Aortic smooth muscle cell (primary cell): Measurements from ENCODE around the gene HNRNPUL2. TPM values are rescaled to one million over a fixed set of nuclear protein-coding genes. Genes with fewer than 3 reads are reported as not detected.

Experiments
- total RNA-seq: library from RNA; depleted of rRNA; stranded (reverse); fragments of >200 nt; gene quantifications from 2 replicates; pipeline ENCODE4 v1.2.3, GENCODE V29; 2014

HNRNPUL2 gene
- total RNA-seq = 12.6 and 14.9 TPM in 2 replicates

DNA sequence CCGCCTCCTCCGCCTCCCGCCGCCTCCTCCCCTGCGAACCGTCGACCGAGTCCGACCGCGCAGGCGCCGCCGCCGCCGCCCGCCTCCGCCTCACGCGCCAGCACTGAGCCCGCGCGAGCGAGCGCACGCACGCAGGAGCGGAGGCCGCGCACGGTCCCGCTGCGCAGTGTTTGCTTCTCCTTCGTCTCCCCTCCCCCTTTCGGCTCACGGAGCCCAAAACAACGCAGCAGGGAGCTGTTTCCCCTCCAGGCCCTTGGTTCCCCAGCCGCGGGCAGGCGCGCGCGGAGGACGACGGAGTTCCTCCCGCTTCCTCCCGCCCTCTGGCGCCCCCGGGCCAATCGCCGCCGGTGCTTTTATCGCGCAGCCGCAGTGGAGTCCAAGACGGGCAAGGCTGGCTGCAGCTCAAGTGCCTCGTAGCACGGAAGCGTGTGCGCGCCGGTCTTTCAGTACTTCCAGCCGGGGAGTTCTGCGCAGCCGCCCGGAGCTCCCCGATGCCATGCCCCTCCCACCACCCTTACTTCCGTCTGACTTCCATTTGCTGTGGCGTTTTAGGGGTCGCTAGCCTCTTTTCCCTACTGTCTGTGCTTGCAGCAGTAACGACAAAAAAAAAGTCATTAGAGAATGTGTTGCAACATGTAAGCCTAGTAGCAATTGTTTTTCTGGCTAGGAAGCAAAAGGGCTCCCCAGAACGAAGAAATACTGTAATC is at the start of gene HNRNPUL2:
Gene HNRNPUL2, minus strand, starts transcription at position 293 of the 707 bp plus-strand sequence. CDS start 301 bp downstream, outside the sequence.

GRCh38 chr11:62771144-62772021 is 44.1 kb upstream of the HNRNPUL2 start, which contains the start of gene TAF6L:
TAF6L (plus strand) TSS chr11:62771396; CDS start chr11:62775784, 4,388 bp downstream.

DNA sequence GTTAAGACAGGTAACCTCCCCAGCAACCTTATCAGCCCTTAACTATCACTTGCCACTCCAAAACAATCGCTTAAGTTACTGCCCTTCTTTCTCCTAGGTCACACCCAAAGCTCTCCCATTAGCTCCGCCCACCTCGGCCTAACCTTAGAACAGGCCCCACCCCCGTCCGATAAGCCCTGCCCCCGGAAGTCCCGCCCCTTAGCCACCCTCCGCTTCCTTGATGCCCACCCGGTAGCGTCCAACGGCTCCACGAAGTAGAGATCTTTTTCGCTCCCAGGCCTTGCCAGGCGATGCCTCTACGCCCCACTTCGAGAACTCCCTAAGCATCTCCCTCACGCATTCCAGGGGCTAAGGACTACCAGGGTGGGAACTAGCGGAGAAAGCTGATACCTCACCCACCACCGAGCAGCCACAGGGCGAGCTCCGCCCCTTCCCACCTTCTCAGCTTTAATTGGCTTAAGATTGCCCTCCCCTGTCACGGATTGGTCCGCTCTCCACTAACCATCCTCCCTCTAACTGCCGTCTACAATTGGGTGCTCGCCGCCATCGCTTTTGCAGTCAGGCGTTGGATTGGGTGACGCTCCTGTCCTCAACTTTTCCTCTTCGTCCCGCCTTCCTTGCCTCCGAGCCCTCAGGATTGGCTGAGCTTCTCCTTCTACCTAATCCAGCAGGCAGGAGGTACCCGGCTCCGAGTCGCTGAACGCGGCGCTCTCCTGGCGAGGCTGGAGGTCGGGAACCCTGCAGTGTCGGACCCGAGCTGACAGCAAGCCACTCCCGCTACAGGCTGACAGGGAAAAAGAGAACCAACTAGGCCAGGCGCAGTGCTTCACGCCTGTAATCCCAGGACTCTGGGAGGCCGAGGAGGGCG is 26.7 kb upstream of the HNRNPUL2 start, which contains the start of gene ZBTB3:
Gene ZBTB3, minus strand, starts transcription at position 425 of the 868 bp plus-strand sequence. CDS start 496 bp downstream, outside the sequence.

DNA sequence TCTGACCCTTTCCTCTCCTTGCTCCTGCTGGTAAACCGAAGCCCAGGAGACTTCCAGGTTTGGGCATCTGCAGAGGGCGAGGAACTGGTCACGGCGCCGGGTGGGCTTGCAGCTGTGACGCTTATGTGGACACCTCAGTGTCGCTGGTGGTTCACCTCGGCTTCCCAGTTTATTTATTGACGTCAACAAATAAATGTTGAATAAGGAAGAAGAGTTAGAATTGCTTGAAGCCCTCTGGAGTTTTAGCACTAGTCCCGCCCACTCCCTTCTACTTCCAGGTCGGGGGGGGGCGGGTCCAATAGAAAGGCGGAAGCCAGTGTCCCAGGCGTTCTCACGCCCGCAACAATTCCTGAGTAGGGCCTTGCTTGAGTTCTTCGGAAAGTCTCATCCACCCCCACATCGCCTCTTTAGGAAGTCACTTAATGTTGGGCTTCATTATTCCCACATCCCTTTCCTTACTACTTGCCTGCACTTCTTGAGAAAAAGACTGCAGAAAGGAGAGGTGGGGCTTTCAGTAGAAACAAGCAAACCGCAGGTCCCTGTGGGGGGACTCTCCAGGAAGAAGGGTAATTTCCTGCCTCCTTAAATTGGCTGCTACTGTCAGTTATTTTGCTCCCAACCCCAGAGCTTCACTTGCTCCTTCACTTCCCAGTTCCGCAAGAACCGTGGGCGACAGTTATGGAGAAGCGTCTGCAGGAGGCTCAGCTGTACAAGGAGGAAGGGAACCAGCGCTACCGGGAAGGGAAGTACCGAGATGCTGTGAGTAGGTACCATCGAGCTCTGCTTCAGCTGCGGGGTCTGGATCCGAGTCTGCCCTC is 1.1 kb upstream of the HNRNPUL2 start, which contains the start of gene TTC9C:
Gene TTC9C, plus strand, starts transcription at position 316 of the 818 bp plus-strand sequence. Its CDS starts 363 bp downstream, at position 679.

DNA sequence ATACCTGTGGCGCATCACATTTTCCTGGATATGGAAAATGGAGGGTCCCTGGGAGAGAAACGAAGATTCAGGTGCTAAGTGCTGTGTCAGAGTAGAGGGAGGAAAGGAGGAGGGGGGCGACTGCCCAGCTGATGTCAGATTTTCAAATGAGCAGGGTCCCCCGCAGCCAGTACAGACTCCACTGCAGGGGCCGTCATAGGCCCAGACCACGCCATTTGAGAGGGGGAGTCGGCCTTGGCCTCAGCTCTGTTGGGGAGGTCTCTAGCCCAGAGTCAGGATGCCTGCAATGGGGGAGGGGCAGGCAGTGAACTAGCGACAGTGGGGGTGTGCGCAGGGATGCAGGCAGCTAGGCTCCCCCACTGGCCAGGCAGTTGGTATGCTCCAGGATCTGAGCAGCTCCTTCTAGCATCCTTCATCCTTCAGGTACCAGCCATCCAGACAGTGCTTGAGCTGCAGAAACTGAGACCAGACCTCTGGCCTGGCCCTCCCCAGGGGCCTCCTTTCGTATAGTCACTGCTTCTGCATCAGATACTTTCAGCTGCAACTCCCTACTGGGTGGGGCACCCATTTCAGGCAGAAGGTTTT is 19.9 kb downstream of the HNRNPUL2 start, which contains the start of the genes BSCL2 and GNG3:
Gene BSCL2, minus strand, starts transcription at position 148 of the 585 bp plus-strand sequence. CDS start 229 bp downstream, outside the sequence.
Gene GNG3, plus strand, starts transcription at position 400 of the 585 bp plus-strand sequence. CDS start 620 bp downstream, outside the sequence.

DNA sequence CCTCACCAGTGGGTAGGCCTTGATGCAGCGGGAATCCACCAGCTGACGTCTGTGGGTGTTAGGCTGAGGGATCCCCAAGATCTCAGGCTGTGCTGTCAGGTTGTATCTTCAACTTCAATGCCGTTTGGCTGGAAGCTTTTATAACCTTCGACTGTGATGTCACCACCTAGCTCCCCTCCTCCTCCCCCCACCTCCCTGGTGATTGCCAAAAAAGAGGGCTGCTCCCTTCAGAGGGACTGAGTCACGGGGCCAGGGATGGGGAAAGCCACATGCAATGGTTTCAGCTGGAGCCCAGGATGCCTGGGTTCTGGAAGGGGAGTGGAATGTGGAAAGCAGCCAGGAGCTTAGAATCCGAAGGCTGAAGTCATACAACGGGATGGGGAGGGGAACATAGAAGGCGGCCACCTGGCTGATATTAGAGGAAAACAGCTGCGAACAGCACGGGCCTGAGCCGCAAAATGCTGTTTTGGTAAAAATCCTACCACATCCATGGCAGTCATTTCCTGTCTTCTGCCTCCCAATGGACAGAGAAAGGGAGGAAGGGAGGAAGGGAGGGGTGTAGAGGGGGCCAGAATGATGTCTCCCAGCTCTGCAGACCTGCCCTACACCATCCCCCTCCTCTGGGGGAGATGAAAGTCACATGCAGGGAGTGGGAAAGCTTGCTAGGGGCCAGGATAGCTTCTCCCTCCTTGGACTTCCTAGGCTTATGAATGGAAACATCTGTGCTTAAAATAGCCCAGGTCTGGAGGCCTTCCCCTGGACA is 37.7 kb downstream of the HNRNPUL2 start, which contains the start of gene LRRN4CL:
Gene LRRN4CL, minus strand, starts transcription at position 110 of the 763 bp plus-strand sequence. CDS start 1,022 bp downstream, outside the sequence.

DNA sequence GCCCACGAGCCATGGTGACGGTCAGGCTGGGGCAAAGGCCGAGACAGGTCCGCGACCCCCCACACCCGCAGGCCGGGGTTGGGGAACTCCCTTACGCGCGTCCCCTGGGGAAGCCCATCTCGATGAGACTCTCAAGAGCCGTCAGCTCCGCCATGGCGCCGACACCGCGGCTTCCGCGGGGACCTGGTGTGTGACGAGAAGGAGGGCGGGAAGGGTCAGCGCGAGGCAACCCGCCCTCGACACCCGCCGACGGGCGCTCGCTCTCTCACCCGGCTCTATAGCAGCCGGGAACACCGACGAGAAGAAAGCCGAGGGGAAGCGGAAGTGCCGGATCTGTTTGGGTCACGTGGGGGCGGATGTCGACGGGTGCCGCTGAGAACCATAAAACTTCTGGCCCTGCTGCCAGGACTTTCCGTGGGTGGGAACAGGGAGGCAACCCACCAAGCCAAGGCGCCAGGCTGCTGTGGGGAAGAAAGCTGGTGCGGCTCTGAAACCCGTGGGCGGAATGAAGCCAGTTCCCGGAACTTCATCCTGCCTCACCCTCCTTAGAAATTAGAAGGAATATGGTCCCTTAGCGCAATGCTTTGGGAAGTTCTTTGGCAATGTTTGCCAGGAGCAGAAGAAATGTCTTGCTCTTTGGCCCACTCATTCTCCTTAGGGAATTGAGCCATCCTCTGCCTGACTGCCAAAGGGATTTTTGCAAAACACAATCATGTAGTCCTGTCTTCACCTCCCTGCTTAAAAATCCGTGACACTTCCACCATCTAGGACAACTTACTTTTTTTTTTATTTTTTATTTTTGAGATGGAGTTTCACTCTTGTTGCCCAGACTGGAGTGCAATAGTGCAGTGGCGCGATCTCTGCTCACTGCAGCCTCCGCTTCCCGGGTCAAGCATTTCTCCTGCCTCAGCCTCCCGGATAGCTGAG is 48.2 kb downstream of the HNRNPUL2 start, which contains the start of gene UBXN1:
Gene UBXN1, minus strand, starts transcription at position 304 of the 927 bp plus-strand sequence. Its CDS starts 150 bp downstream, at position 154.

GRCh38 chr11:62671608-62672389 is 55.5 kb downstream of the HNRNPUL2 start, which contains the start of the genes LBHD1 and UQCC3:
LBHD1 (minus strand) TSS chr11:62672267; CDS start chr11:62670031, 2,236 bp downstream.
UQCC3 (plus strand) TSS chr11:62671673; CDS start chr11:62671746, 73 bp downstream.

DNA sequence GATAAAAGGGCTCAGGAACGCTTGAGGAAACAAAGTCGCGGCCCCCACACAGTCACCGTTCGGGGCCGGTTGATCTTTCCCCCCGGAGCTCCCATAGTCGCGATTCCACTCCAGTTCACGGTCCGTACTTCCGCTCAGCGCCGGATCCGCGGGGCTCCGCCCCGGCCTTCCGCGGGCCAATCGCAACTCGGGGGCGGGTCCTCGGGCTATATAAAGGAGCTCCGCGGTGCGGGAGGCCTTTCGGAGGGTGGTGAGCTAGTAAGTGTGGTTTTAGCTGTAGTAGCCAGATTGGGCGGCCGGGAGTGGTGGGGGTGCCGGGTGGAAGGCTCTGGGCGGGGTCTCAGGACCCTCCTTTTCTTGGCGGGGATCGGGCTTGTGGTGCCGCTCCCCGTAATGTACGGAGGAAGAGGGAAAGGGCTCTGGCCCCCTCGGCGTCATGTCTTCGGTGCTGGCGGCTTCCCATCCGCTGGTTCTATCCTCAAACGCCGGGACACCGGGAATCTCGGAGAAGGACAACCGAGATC is 62.1 kb downstream of the HNRNPUL2 start, which contains the start of the genes C11orf98 and CSKMT:
Gene C11orf98, minus strand, starts transcription at position 136 of the 524 bp plus-strand sequence. Its CDS starts 41 bp downstream, at position 95.
Gene CSKMT, plus strand, starts transcription at position 238 of the 524 bp plus-strand sequence. CDS start 568 bp downstream, outside the sequence.

Other genes starting within 250 kb of the HNRNPUL2 start
- gene AHNAK, start 180.7 kb downstream of the HNRNPUL2 start, total RNA-seq = 643 and 750 TPM in 2 replicates
- 1,386 and 1,416 TPM in 2 replicates for gene EEF1G, start 153.6 kb downstream of the HNRNPUL2 start, total RNA-seq
- 5.4 and 6.4 TPM in 2 replicates for gene TUT1, start 135.9 kb downstream of the HNRNPUL2 start, total RNA-seq
- 102 and 120 TPM in 2 replicates for gene MTA2, start 125.6 kb downstream of the HNRNPUL2 start, total RNA-seq
- 20.9 and 25.7 TPM in 2 replicates for gene EML3, start 114.7 kb downstream of the HNRNPUL2 start, total RNA-seq
- 10.3 and 10.6 TPM in 2 replicates for gene ROM1, start 114.2 kb downstream of the HNRNPUL2 start, total RNA-seq
- gene B3GAT3, start 105.5 kb downstream of the HNRNPUL2 start, total RNA-seq = 32.6 and 39.9 TPM in 2 replicates
- gene GANAB, start 80.8 kb downstream of the HNRNPUL2 start, total RNA-seq = 243 and 244 TPM in 2 replicates
- gene INTS5, start 74.2 kb downstream of the HNRNPUL2 start, total RNA-seq = 16.8 and 22.2 TPM in 2 replicates
- gene C11orf98, start 62.2 kb downstream of the HNRNPUL2 start, total RNA-seq = 32.3 and 46.8 TPM in 2 replicates
- gene CSKMT, start 62.1 kb downstream of the HNRNPUL2 start, total RNA-seq = 4.9 and 9.1 TPM in 2 replicates
- gene UQCC3, start 55.8 kb downstream of the HNRNPUL2 start, total RNA-seq = 11.9 and 15.1 TPM in 2 replicates
- gene LBHD1, start 55.2 kb downstream of the HNRNPUL2 start, total RNA-seq = 2.4 and 2.8 TPM in 2 replicates
- 134 and 158 TPM in 2 replicates for gene UBXN1, start 48.4 kb downstream of the HNRNPUL2 start, total RNA-seq
- 3.3 and 3.4 TPM in 2 replicates for gene LRRN4CL, start 37.9 kb downstream of the HNRNPUL2 start, total RNA-seq
- 57.1 and 67.2 TPM in 2 replicates for gene BSCL2, start 20.0 kb downstream of the HNRNPUL2 start, total RNA-seq
- not detected in 2 replicates for gene GNG3, start 19.8 kb downstream of the HNRNPUL2 start, total RNA-seq
- gene TTC9C, start 1.0 kb upstream of the HNRNPUL2 start, total RNA-seq = 28.5 and 31.1 TPM in 2 replicates
- 11.0 and 11.2 TPM in 2 replicates for gene ZBTB3, start 26.7 kb upstream of the HNRNPUL2 start, total RNA-seq
- 97.0 and 98.7 TPM in 2 replicates for gene POLR2G, start 34.1 kb upstream of the HNRNPUL2 start, total RNA-seq
- 16.2 and 17.6 TPM in 2 replicates for gene TAF6L, start 43.9 kb upstream of the HNRNPUL2 start, total RNA-seq
- 24.3 and 24.4 TPM in 2 replicates for gene TMEM179B, start 59.9 kb upstream of the HNRNPUL2 start, total RNA-seq
- 13.2 and 15.1 TPM in 2 replicates for gene TMEM223, start 64.5 kb upstream of the HNRNPUL2 start, total RNA-seq
- gene NXF1, start 78.0 kb upstream of the HNRNPUL2 start, total RNA-seq = 15.5 and 21.6 TPM in 2 replicates
- 41.7 and 42.4 TPM in 2 replicates for gene STX5, start 104.6 kb upstream of the HNRNPUL2 start, total RNA-seq
- gene TEX54, start 105.4 kb upstream of the HNRNPUL2 start, total RNA-seq = not detected in 2 replicates
- gene WDR74, start 112.1 kb upstream of the HNRNPUL2 start, total RNA-seq = 31.3 and 49.8 TPM in 2 replicates
- gene SLC3A2, start 153.4 kb upstream of the HNRNPUL2 start, total RNA-seq = 175 and 242 TPM in 2 replicates
- gene CHRM1, start 193.9 kb upstream of the HNRNPUL2 start, total RNA-seq = not detected in 2 replicates